ENCODE results near the gene MIS18BP1. TPM values are rescaled to one million over a fixed set of nuclear protein-coding genes. Genes with fewer than 3 reads are reported as not detected.

Gene MIS18BP1
- total and polyA plus RNA-seq, 10 of the 15 experiments (the other 5 are each of a cell fraction or from before 2014, with no cell fraction given): 16.9 to 88.9 (median 57.0) TPM

DNA sequence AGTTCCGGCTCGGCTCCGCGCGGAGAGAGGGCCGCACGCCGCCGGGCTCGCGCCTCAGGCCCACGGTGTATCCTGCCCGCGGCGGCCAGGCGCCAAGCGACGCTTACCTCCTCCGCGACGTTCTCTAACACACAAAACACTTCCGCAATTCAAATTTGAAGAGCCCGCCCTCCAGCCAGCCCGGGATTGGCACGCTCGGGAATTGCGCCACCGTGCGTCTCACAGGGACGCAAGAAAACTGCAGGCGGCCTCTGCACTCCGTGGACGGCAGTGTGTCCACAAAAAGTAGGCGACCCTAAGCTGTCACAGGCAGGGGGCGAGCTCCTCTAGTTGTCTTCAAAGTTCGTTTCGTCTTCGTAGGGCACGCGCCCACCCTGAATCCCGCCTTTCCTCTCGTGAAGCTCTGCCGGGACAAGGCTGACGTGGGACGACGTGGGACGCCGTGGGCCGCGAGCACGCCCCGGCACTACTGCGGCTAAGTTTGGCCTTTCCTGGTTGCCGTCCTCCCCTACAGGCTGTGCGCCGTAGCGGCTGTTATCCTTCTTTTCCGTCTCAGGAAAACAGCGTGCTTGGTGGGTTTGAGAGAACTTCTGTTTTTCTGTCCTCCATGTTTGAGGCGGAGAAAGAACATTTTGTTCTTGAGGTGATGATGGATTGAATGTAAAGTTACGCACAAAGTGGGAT is at the start of gene MIS18BP1 (continued):
- 0 out of 2 replicates have a peak, but pooled peaks have one; percentile 28 for TF ChIP-seq ESRRA (IDR thresholded peaks at IDR 0.05; ENCODE audit: low read length)
- no peak for TF ChIP-seq TCF7 (IDR thresholded peaks at IDR 0.05; ENCODE audit: borderline replicate concordance)
- no peak for TF ChIP-seq TCF3 (IDR thresholded peaks at IDR 0.05; ENCODE audit: borderline replicate concordance, insufficient read depth, low read depth, low read length)
- TF ChIP-seq, protein P1, sequence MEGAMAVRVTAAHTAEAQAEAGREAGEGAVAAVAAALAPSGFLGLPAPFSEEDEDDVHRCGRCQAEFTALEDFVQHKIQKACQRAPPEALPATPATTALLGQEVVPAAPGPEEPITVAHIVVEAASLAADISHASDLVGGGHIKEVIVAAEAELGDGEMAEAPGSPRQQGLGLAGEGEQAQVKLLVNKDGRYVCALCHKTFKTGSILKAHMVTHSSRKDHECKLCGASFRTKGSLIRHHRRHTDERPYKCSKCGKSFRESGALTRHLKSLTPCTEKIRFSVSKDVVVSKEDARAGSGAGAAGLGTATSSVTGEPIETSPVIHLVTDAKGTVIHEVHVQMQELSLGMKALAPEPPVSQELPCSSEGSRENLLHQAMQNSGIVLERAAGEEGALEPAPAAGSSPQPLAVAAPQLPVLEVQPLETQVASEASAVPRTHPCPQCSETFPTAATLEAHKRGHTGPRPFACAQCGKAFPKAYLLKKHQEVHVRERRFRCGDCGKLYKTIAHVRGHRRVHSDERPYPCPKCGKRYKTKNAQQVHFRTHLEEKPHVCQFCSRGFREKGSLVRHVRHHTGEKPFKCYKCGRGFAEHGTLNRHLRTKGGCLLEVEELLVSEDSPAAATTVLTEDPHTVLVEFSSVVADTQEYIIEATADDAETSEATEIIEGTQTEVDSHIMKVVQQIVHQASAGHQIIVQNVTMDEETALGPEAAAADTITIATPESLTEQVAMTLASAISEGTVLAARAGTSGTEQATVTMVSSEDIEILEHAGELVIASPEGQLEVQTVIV (IDR thresholded peaks at IDR 0.05; ENCODE audit: borderline replicate concordance, partially characterized antibody): no peak
- TF ChIP-seq USF2 (IDR thresholded peaks at IDR 0.05; ENCODE audit: borderline replicate concordance, low read depth, low read length): no peak
- peak; percentile 58 for TF ChIP-seq KLF5 (IDR thresholded peaks at IDR 0.05; ENCODE audit: partially characterized antibody)
- TF ChIP-seq SMC3 (IDR thresholded peaks at IDR 0.05; ENCODE audit: borderline replicate concordance, low read length): peak; percentile 6; the same call in 1 of the 2 replicates
- peak; percentile 63; the same call in 1 of the 2 replicates for TF ChIP-seq CBX5 (IDR thresholded peaks at IDR 0.05; ENCODE audit: low read depth)
- TF ChIP-seq TAF1 (IDR thresholded peaks at IDR 0.05; ENCODE audit: borderline replicate concordance, low read depth, low read length): peak; percentile 52; the same call in 1 of the 2 replicates
- TF ChIP-seq MEF2B (IDR thresholded peaks at IDR 0.05; ENCODE audit: partially characterized antibody, poor library complexity, severe bottlenecking): peak; percentile 50
- TF ChIP-seq DPF2 (IDR thresholded peaks at IDR 0.05): 0 out of 2 replicates have a peak, but pooled peaks have one; percentile 63
- TF ChIP-seq ZBTB4 (CRISPR knock-in tag; IDR thresholded peaks at IDR 0.05): no peak
- no peak for TF ChIP-seq TBL1XR1 (IDR thresholded peaks at IDR 0.05; ENCODE audit: low read depth, low read length)
- no peak for TF ChIP-seq RAD51 (IDR thresholded peaks at IDR 0.05)
- peak; percentile 74 for TF ChIP-seq RUNX3 (IDR thresholded peaks at IDR 0.05; ENCODE audit: low read length)
- no peak for TF ChIP-seq ZSCAN29 (IDR thresholded peaks at IDR 0.05)
- TF ChIP-seq RBBP5 (conservative IDR thresholded peaks at IDR 0.05): no peak
- TF ChIP-seq FOXK2 (IDR thresholded peaks at IDR 0.05): peak; percentile 73
- TF ChIP-seq NRF1 (conservative IDR thresholded peaks at IDR 0.05; ENCODE audit: low read depth, low read length): no peak
- TF ChIP-seq, protein P2, sequence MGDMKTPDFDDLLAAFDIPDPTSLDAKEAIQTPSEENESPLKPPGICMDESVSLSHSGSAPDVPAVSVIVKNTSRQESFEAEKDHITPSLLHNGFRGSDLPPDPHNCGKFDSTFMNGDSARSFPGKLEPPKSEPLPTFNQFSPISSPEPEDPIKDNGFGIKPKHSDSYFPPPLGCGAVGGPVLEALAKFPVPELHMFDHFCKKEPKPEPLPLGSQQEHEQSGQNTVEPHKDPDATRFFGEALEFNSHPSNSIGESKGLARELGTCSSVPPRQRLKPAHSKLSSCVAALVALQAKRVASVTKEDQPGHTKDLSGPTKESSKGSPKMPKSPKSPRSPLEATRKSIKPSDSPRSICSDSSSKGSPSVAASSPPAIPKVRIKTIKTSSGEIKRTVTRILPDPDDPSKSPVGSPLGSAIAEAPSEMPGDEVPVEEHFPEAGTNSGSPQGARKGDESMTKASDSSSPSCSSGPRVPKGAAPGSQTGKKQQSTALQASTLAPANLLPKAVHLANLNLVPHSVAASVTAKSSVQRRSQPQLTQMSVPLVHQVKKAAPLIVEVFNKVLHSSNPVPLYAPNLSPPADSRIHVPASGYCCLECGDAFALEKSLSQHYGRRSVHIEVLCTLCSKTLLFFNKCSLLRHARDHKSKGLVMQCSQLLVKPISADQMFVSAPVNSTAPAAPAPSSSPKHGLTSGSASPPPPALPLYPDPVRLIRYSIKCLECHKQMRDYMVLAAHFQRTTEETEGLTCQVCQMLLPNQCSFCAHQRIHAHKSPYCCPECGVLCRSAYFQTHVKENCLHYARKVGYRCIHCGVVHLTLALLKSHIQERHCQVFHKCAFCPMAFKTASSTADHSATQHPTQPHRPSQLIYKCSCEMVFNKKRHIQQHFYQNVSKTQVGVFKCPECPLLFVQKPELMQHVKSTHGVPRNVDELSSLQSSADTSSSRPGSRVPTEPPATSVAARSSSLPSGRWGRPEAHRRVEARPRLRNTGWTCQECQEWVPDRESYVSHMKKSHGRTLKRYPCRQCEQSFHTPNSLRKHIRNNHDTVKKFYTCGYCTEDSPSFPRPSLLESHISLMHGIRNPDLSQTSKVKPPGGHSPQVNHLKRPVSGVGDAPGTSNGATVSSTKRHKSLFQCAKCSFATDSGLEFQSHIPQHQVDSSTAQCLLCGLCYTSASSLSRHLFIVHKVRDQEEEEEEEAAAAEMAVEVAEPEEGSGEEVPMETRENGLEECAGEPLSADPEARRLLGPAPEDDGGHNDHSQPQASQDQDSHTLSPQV (IDR thresholded peaks at IDR 0.05): peak; percentile 12; the same call in 1 of the 2 replicates
